HEK293 (cell line): ENCODE measurements around the gene CHRNA5.

Experiments used
- CTCF ChIA-PET: fragments of 350-600 bp; formaldehyde crosslinking; extraction: SDS; loops from one replicate; lab custom pipeline; 2021; ENCODE audit warnings: antibody characterized with exemption; lab: Yijun Ruan, JAX
- POLR2A ChIA-PET: fragments of 300-600 bp; formaldehyde crosslinking; extraction: SDS; loops from one replicate; lab custom pipeline; 2020; ENCODE audit warnings: antibody characterized with exemption, inconsistent platforms; lab: Yijun Ruan, JAX
- H3K27ac ChIP-seq: fragments of 200-500 bp; sonication (Bioruptor generic); 2 replicates; pipeline ENCODE4 v1.5.1; 2014; ENCODE audit warnings: low read depth, low read length, control low read depth, inconsistent platforms; ENCODE audit errors: extremely low read depth
- H3K36me3 ChIP-seq, 2 experiments: fragments of 200-500 bp in 1 of 2; sonication (Bioruptor generic) in 1 of 2; 1 replicate in 1 of 2; 2 replicates in 1 of 2; pipeline ENCODE4 v1.5.1; 2014 to 2017; ENCODE audit warnings: inconsistent platforms in 2 of 2, low read length in 2 of 2; ENCODE audit not compliant: control insufficient read depth in 2 of 2, insufficient read depth in 1 of 2
- H3K4me1 ChIP-seq: fragments of 200-500 bp; sonication (Bioruptor generic); 2 replicates; pipeline ENCODE4 v1.5.1; 2014; ENCODE audit warnings: mild to moderate bottlenecking, low read length, inconsistent platforms; ENCODE audit not compliant: control insufficient read depth, insufficient read depth
- H3K4me3 ChIP-seq: 2 replicates; pipeline ENCODE4 v1.5.1; 2011; ENCODE audit warnings: low read depth, mild to moderate bottlenecking, control low read depth, low read length, moderate library complexity
- H3K9me3 ChIP-seq: fragments of 200-500 bp; sonication (Bioruptor generic); 2 replicates; pipeline ENCODE4 v1.5.1; 2014; ENCODE audit warnings: low read depth, low read length, inconsistent platforms; ENCODE audit not compliant: control insufficient read depth, insufficient read depth
- EGR2 ChIP-seq: fragments of 450-650 bp; formaldehyde crosslinking; IDR thresholded peaks from 2 replicates; pipeline ENCODE4 v1.5.1; 2016; ENCODE audit warnings: low read depth, missing biosample characterization, missing genetic modification characterization
- FEZF1 ChIP-seq: fragments of 450-650 bp; formaldehyde crosslinking; IDR thresholded peaks from 2 replicates; pipeline ENCODE4 v1.5.1; 2016; ENCODE audit warnings: missing biosample characterization, missing genetic modification characterization
- GLIS1 ChIP-seq: fragments of 450-650 bp; formaldehyde crosslinking; IDR thresholded peaks from 2 replicates; pipeline ENCODE4 v1.5.1; 2016; ENCODE audit warnings: missing biosample characterization, missing genetic modification characterization
- GLIS2 ChIP-seq: fragments of 450-650 bp; formaldehyde crosslinking; IDR thresholded peaks from 2 replicates; pipeline ENCODE4 v1.5.1; 2016; ENCODE audit warnings: missing biosample characterization, missing genetic modification characterization
- SALL2 ChIP-seq: fragments of 450-650 bp; formaldehyde crosslinking; IDR thresholded peaks from 2 replicates; pipeline ENCODE4 v1.5.0; 2017; ENCODE audit warnings: missing biosample characterization, mild to moderate bottlenecking, missing genetic modification characterization, borderline replicate concordance
- SP3 ChIP-seq: fragments of 450-650 bp; formaldehyde crosslinking; IDR thresholded peaks from 2 replicates; pipeline ENCODE4 v1.5.1; 2016; ENCODE audit warnings: missing biosample characterization, missing genetic modification characterization
- ZBTB17 ChIP-seq: fragments of 450-650 bp; formaldehyde crosslinking; IDR thresholded peaks from 2 replicates; pipeline ENCODE4 v1.5.1; 2016; ENCODE audit warnings: missing biosample characterization, missing genetic modification characterization
- ZBTB8A ChIP-seq: fragments of 450-650 bp; formaldehyde crosslinking; IDR thresholded peaks from 2 replicates; pipeline ENCODE4 v1.5.1; 2016; ENCODE audit warnings: missing biosample characterization, missing genetic modification characterization
- ZFHX2 ChIP-seq: fragments of 450-650 bp; formaldehyde crosslinking; conservative IDR thresholded peaks from 2 replicates; pipeline ENCODE4 v1.5.1; 2016; ENCODE audit warnings: missing biosample characterization, missing genetic modification characterization
- ZFP37 ChIP-seq: fragments of 450-650 bp; formaldehyde crosslinking; IDR thresholded peaks from 2 replicates; pipeline ENCODE4 v1.5.1; 2016; ENCODE audit warnings: missing biosample characterization, missing genetic modification characterization
- ZIC2 ChIP-seq: fragments of 450-650 bp; formaldehyde crosslinking; IDR thresholded peaks from 2 replicates; pipeline ENCODE4 v1.5.1; 2016; ENCODE audit warnings: missing biosample characterization, missing genetic modification characterization
- ZNF114 ChIP-seq: fragments of 450-650 bp; formaldehyde crosslinking; IDR thresholded peaks from 2 replicates; pipeline ENCODE4 v1.5.0; 2017; ENCODE audit warnings: missing biosample characterization, missing genetic modification characterization
- ZNF214 ChIP-seq: fragments of 450-650 bp; formaldehyde crosslinking; IDR thresholded peaks from 2 replicates; pipeline ENCODE4 v1.5.1; 2017; ENCODE audit warnings: missing biosample characterization, mild to moderate bottlenecking, missing genetic modification characterization, borderline replicate concordance
- ZNF335 ChIP-seq: fragments of 450-650 bp; formaldehyde crosslinking; conservative IDR thresholded peaks from 2 replicates; pipeline ENCODE4 v1.5.1; 2016; ENCODE audit warnings: missing biosample characterization, missing genetic modification characterization
- ZNF366 ChIP-seq: fragments of 450-650 bp; formaldehyde crosslinking; conservative IDR thresholded peaks from 2 replicates; pipeline ENCODE4 v1.5.1; 2016; ENCODE audit warnings: missing biosample characterization, missing genetic modification characterization
- ZNF48 ChIP-seq: fragments of 450-650 bp; formaldehyde crosslinking; IDR thresholded peaks from 2 replicates; pipeline ENCODE4 v1.5.1; 2016; ENCODE audit warnings: missing biosample characterization, missing genetic modification characterization
- ZNF501 ChIP-seq: fragments of 450-650 bp; formaldehyde crosslinking; IDR thresholded peaks from 2 replicates; pipeline ENCODE4 v1.5.1; 2016; ENCODE audit warnings: missing biosample characterization, missing genetic modification characterization
- ZNF521 ChIP-seq: fragments of 450-650 bp; formaldehyde crosslinking; IDR thresholded peaks from 2 replicates; pipeline ENCODE4 v1.5.1; 2017; ENCODE audit warnings: missing biosample characterization, mild to moderate bottlenecking, missing genetic modification characterization
- ZNF585B ChIP-seq: fragments of 450-650 bp; formaldehyde crosslinking; IDR thresholded peaks from 2 replicates; pipeline ENCODE4 v1.5.1; 2016; ENCODE audit warnings: missing biosample characterization, missing genetic modification characterization
- ZNF600 ChIP-seq: fragments of 450-650 bp; formaldehyde crosslinking; IDR thresholded peaks from 2 replicates; pipeline ENCODE4 v1.5.1; 2016; ENCODE audit warnings: missing biosample characterization, missing genetic modification characterization
- ZNF626 ChIP-seq: fragments of 450-650 bp; sonication (Bioruptor Pico); formaldehyde crosslinking; IDR thresholded peaks from 2 replicates; pipeline ENCODE4 v1.5.1; 2018; ENCODE audit warnings: missing biosample characterization, missing genetic modification characterization, inconsistent platforms
- ZNF658 ChIP-seq: fragments of 450-650 bp; formaldehyde crosslinking; IDR thresholded peaks from 2 replicates; pipeline ENCODE4; 2016; ENCODE audit warnings: missing biosample characterization, missing genetic modification characterization
- ZNF660 ChIP-seq: fragments of 450-650 bp; IDR thresholded peaks from 2 replicates; pipeline ENCODE4 v1.5.1; 2018; ENCODE audit warnings: missing biosample characterization, mild to moderate bottlenecking, missing genetic modification characterization
- ZNF777 ChIP-seq: fragments of 450-650 bp; formaldehyde crosslinking; IDR thresholded peaks from 2 replicates; pipeline ENCODE4 v1.5.1; 2017; ENCODE audit warnings: missing biosample characterization, missing genetic modification characterization, borderline replicate concordance
- ZXDB ChIP-seq: fragments of 450-650 bp; formaldehyde crosslinking; IDR thresholded peaks from 2 replicates; pipeline ENCODE4 v1.5.1; 2016; ENCODE audit warnings: missing biosample characterization, missing genetic modification characterization
- TF ChIP-seq, protein P1 (sequence below): fragments of 450-650 bp; formaldehyde crosslinking; IDR thresholded peaks from 2 replicates; pipeline ENCODE4 v1.5.1; 2016; ENCODE audit warnings: missing biosample characterization, missing genetic modification characterization
- TF ChIP-seq, protein P2 (sequence below): fragments of 450-650 bp; formaldehyde crosslinking; IDR thresholded peaks from 2 replicates; pipeline ENCODE4 v1.5.1; 2017; ENCODE audit warnings: missing biosample characterization, missing genetic modification characterization
- TF ChIP-seq, protein P3 (sequence below): fragments of 450-650 bp; formaldehyde crosslinking; IDR thresholded peaks from 2 replicates; pipeline ENCODE4 v1.5.1; 2016; ENCODE audit warnings: missing biosample characterization, missing genetic modification characterization
- TF ChIP-seq, protein P4 (sequence below): fragments of 450-650 bp; formaldehyde crosslinking; IDR thresholded peaks from 2 replicates; pipeline ENCODE4 v1.5.1; 2016; ENCODE audit warnings: missing biosample characterization, missing genetic modification characterization

The CHRNA5 gene

DNA sequence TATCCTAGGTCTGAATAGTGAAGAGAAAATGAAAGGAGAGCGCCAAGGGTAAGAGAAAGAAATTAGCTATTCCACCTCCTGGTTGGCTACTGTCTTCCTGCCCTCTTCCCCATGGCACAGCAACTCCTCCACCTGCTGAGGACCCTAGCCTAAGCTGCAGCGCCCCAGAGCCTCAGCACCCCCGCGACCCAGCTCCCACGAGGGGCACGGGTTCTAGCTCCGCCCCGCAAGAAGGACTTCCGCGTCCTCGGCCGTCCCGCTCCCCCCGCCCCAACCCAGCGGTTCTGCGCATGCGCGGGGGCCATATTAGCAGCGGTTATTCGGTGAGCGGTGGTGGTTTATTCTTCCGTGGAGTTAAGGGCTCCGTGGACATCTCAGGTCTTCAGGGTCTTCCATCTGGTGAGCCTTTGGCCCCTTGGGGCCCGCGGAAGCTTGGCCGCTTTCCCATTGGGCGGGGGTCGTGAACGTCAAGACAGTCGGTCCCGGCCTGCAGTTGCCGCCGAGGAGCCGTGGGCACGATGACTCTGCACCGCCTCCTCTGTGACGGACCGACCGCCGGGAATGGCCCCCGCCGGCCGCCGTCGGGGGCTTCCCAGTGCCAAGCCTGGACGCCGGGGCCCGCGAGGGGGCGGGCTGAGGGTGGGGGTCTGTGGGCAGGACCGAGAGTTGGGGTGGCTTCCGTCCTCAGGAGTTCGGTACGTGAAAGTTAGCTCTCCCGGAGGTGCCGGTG, 25.0 kb upstream of the CHRNA5 start, which contains the start of gene PSMA4:
Gene PSMA4 (plus strand): TSS at position 304 of the 730 bp plus-strand sequence. CDS start 1,484 bp downstream, outside the sequence.
- Histone ChIP-seq H3K27ac (peak within 1 kb of the TSS; percentile 95), H3K4me3 (peak within 1 kb of the TSS; percentile 93), H3K36me3 (peaks cover 32 to 36% of the 10 kb centered on the region in 2 experiments), H3K4me1 (peaks cover 10% of the 10 kb centered on the region; the same call in 1 of the 2 replicates), H3K9me3 (no peaks in the 10 kb centered on the region)
- POLR2A ChIA-PET: interaction anchor here (0.6 to 3.9 kb wide), 13 partner anchors 10 to 241 kb away, joined by 3 to 78 read pairs (median 7); partner anchors contain the start of genes CHRNA5, HYKK, IREB2 and SKIC8
- CTCF ChIA-PET: interaction anchor here (0.6 to 1.8 kb wide), 6 partner anchors 9 to 118 kb away, joined by 3 to 5 read pairs (median 4); partner anchors contain the start of gene CHRNA5
- TF ChIP-seq ZFP37 (tag by site-specific recombination) (0 out of 2 replicates have a peak, but pooled peaks have one; percentile 53), ZNF658 (tag by site-specific recombination) (no peak), ZNF501 (tag by site-specific recombination) (peak; percentile 77), GLIS1 (peak; percentile 39; the same call in 1 of the 2 replicates), ZNF521 (tag by site-specific recombination) (no peak), EGR2 (tag by site-specific recombination) (0 out of 2 replicates have a peak, but pooled peaks have one; percentile 42), ZIC2 (tag by site-specific recombination) (0 out of 2 replicates have a peak, but pooled peaks have one; percentile 57), ZXDB (tag by site-specific recombination) (peak; percentile 75), ZFHX2 (tag by site-specific recombination) (peak; percentile 65), ZNF366 (tag by site-specific recombination) (peak; percentile 24; the same call in 1 of the 2 replicates), ZBTB8A (tag by site-specific recombination) (peak; percentile 45; the same call in 1 of the 2 replicates), ZNF48 (tag by site-specific recombination) (no peak), ZNF777 (no peak), SP3 (peak; percentile 70), ZNF585B (tag by site-specific recombination) (no peak), GLIS2 (tag by site-specific recombination) (peak; percentile 91), SALL2 (no peak), ZBTB17 (tag by site-specific recombination) (peak; percentile 79), ZNF214 (no peak), FEZF1 (tag by site-specific recombination) (no peak), ZNF660 (tag by site-specific recombination) (peak; percentile 80; the same call in 1 of the 2 replicates), ZNF335 (peak; percentile 72; the same call in 1 of the 2 replicates), ZNF600 (peak; percentile 44; the same call in 1 of the 2 replicates), ZNF114 (no peak), ZNF626 (tag by site-specific recombination) (no peak)
- TF ChIP-seq, protein P1, sequence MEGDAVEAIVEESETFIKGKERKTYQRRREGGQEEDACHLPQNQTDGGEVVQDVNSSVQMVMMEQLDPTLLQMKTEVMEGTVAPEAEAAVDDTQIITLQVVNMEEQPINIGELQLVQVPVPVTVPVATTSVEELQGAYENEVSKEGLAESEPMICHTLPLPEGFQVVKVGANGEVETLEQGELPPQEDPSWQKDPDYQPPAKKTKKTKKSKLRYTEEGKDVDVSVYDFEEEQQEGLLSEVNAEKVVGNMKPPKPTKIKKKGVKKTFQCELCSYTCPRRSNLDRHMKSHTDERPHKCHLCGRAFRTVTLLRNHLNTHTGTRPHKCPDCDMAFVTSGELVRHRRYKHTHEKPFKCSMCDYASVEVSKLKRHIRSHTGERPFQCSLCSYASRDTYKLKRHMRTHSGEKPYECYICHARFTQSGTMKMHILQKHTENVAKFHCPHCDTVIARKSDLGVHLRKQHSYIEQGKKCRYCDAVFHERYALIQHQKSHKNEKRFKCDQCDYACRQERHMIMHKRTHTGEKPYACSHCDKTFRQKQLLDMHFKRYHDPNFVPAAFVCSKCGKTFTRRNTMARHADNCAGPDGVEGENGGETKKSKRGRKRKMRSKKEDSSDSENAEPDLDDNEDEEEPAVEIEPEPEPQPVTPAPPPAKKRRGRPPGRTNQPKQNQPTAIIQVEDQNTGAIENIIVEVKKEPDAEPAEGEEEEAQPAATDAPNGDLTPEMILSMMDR (tag by site-specific recombination): peak; percentile 19
- TF ChIP-seq, protein P2, sequence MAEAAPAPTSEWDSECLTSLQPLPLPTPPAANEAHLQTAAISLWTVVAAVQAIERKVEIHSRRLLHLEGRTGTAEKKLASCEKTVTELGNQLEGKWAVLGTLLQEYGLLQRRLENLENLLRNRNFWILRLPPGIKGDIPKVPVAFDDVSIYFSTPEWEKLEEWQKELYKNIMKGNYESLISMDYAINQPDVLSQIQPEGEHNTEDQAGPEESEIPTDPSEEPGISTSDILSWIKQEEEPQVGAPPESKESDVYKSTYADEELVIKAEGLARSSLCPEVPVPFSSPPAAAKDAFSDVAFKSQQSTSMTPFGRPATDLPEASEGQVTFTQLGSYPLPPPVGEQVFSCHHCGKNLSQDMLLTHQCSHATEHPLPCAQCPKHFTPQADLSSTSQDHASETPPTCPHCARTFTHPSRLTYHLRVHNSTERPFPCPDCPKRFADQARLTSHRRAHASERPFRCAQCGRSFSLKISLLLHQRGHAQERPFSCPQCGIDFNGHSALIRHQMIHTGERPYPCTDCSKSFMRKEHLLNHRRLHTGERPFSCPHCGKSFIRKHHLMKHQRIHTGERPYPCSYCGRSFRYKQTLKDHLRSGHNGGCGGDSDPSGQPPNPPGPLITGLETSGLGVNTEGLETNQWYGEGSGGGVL (tag by site-specific recombination): peak; percentile 55
- TF ChIP-seq, protein P3, sequence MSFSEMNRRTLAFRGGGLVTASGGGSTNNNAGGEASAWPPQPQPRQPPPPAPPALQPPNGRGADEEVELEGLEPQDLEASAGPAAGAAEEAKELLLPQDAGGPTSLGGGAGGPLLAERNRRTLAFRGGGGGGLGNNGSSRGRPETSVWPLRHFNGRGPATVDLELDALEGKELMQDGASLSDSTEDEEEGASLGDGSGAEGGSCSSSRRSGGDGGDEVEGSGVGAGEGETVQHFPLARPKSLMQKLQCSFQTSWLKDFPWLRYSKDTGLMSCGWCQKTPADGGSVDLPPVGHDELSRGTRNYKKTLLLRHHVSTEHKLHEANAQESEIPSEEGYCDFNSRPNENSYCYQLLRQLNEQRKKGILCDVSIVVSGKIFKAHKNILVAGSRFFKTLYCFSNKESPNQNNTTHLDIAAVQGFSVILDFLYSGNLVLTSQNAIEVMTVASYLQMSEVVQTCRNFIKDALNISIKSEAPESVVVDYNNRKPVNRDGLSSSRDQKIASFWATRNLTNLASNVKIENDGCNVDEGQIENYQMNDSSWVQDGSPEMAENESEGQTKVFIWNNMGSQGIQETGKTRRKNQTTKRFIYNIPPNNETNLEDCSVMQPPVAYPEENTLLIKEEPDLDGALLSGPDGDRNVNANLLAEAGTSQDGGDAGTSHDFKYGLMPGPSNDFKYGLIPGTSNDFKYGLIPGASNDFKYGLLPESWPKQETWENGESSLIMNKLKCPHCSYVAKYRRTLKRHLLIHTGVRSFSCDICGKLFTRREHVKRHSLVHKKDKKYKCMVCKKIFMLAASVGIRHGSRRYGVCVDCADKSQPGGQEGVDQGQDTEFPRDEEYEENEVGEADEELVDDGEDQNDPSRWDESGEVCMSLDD (tag by site-specific recombination): peak; percentile 56
- TF ChIP-seq, protein P4, sequence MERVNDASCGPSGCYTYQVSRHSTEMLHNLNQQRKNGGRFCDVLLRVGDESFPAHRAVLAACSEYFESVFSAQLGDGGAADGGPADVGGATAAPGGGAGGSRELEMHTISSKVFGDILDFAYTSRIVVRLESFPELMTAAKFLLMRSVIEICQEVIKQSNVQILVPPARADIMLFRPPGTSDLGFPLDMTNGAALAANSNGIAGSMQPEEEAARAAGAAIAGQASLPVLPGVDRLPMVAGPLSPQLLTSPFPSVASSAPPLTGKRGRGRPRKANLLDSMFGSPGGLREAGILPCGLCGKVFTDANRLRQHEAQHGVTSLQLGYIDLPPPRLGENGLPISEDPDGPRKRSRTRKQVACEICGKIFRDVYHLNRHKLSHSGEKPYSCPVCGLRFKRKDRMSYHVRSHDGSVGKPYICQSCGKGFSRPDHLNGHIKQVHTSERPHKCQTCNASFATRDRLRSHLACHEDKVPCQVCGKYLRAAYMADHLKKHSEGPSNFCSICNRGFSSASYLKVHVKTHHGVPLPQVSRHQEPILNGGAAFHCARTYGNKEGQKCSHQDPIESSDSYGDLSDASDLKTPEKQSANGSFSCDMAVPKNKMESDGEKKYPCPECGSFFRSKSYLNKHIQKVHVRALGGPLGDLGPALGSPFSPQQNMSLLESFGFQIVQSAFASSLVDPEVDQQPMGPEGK: peak; percentile 90
